ENCODE data around the gene CNTLN.
"Not testable (repeated sequence)": the region's sequence is repeated elsewhere in the genome, so short reads cannot be mapped to it uniquely, and the experiment has no call there.

Gene CNTLN

GRCh38 chr9:17204611-17205152 is 69.8 kb downstream of the CNTLN start:
- no peak for DNase-seq

GRCh38 chr9:17216011-17216410 is 81.2 kb downstream of the CNTLN start:
- no peak for DNase-seq

GRCh38 chr9:17216646-17217045 is 81.8 kb downstream of the CNTLN start:
- DNase-seq, result no peak

GRCh38 chr9:17217272-17217671 is 82.4 kb downstream of the CNTLN start:
- DNase-seq, result no peak

- no peak for DNase-seq
Measured at GRCh38 chr9:17219261-17219660, 84.4 kb downstream of the CNTLN start.

GRCh38 chr9:17222932-17223331 is 88.1 kb downstream of the CNTLN start:
- DNase-seq, result no peak

- no peak for DNase-seq
Measured at GRCh38 chr9:17225407-17225806, 90.6 kb downstream of the CNTLN start.

GRCh38 chr9:17229945-17230560 is 95.2 kb downstream of the CNTLN start:
- no peak for DNase-seq

GRCh38 chr9:17230646-17231045 is 95.8 kb downstream of the CNTLN start:
- DNase-seq, result no peak

GRCh38 chr9:17236147-17236546 is 101.3 kb downstream of the CNTLN start:
- DNase-seq, result no peak

- no peak for DNase-seq
Measured at GRCh38 chr9:17246770-17247169, 111.9 kb downstream of the CNTLN start.

GRCh38 chr9:17251100-17251499 is 116.3 kb downstream of the CNTLN start:
- DNase-seq, result no peak

- DNase-seq, result not testable (repeated sequence)
Measured at GRCh38 chr9:17268531-17269188, 133.8 kb downstream of the CNTLN start.

GRCh38 chr9:17269799-17270198 is 135.0 kb downstream of the CNTLN start:
- no peak for DNase-seq

GRCh38 chr9:17272536-17272935 is 137.7 kb downstream of the CNTLN start:
- DNase-seq, result no peak

GRCh38 chr9:17280350-17281012 is 145.6 kb downstream of the CNTLN start:
- no peak for DNase-seq

GRCh38 chr9:17290673-17291072 is 155.8 kb downstream of the CNTLN start:
- DNase-seq, result not testable (repeated sequence)

- no peak for DNase-seq
Measured at GRCh38 chr9:17291766-17292165, 156.9 kb downstream of the CNTLN start.

- DNase-seq, result no peak
Measured at GRCh38 chr9:17293685-17294084, 158.8 kb downstream of the CNTLN start.

GRCh38 chr9:17294822-17295624 is 160.2 kb downstream of the CNTLN start:
- no peak for DNase-seq

GRCh38 chr9:17315341-17315740 is 180.5 kb downstream of the CNTLN start:
- DNase-seq, result no peak

GRCh38 chr9:17318821-17319320 is 184.0 kb downstream of the CNTLN start:
- DNase-seq, result no peak

- DNase-seq, result no peak
Measured at GRCh38 chr9:17319864-17320263, 185.0 kb downstream of the CNTLN start.

Measured in activated CD4-positive, alpha-beta T cell treated with anti-CD3 and anti-CD28 coated beads, Interleukin-2, Interleukin-6, amounts not matched to agents 100 ng/mL and 50 ng/mL, durations not matched to agents 16 hours and 8 hours (primary cell).